K562 (cell line): ENCODE results near the gene LTBP1. TPM values are rescaled to one million over a fixed set of nuclear protein-coding genes. Genes with fewer than 3 reads are reported as not detected.

Experiments
- BACH1 ChIP-seq: fragments of 200-800 bp; sonication (Bioruptor generic); IDR thresholded peaks from 2 replicates; pipeline ENCODE4 v1.6.1; 2016; ENCODE audit warnings: missing genetic modification characterization, missing compliant biosample characterization
- BCL6 ChIP-seq: fragments of 250-450 bp; sonication (Bioruptor Pico); IDR thresholded peaks from 2 replicates; pipeline ENCODE4 v1.4.0; 2020
- CBX8 ChIP-seq: fragments of 200-600 bp; sonication (generic); IDR thresholded peaks from 2 replicates; pipeline ENCODE4 v1.6.1; 2012; ENCODE audit warnings: borderline replicate concordance, mixed run types, low read depth, mild to moderate bottlenecking, moderate library complexity, mixed read lengths, low read length, control low read depth, inconsistent platforms; ENCODE audit not compliant: poor library complexity, severe bottlenecking; ENCODE audit errors: extremely low read depth
- CREBBP ChIP-seq: IDR thresholded peaks from one replicate; pipeline ENCODE4 v1.6.1; 2012; ENCODE audit warnings: low read depth, mild to moderate bottlenecking, control low read depth, inconsistent platforms, low read length
- HLTF ChIP-seq: fragments of 450-650 bp; IDR thresholded peaks from 2 replicates; pipeline ENCODE4 v1.6.1; 2016
- ILF3 ChIP-seq: fragments of 450-650 bp; IDR thresholded peaks from 2 replicates; pipeline ENCODE4 v1.6.1; 2018; ENCODE audit warnings: antibody characterized with exemption, mild to moderate bottlenecking, moderate library complexity, borderline replicate concordance
- KDM5B ChIP-seq: fragments of 200-600 bp; sonication (generic); IDR thresholded peaks from 2 replicates; pipeline ENCODE4 v1.6.1; 2012; ENCODE audit warnings: low read depth, mild to moderate bottlenecking, moderate library complexity, low read length, control low read depth, inconsistent platforms; ENCODE audit not compliant: insufficient replicate concordance
- NFXL1 ChIP-seq: fragments of 450-650 bp; formaldehyde crosslinking; IDR thresholded peaks from 2 replicates; pipeline ENCODE4 v1.4.0; 2021; ENCODE audit warnings: mild to moderate bottlenecking
- RAD21 ChIP-seq, 2 experiments: fragments of 250-450 bp in 1 of 2; fragments of 450-650 bp in 1 of 2; sonication (Bioruptor Pico) in 1 of 2; formaldehyde crosslinking in 1 of 2; IDR thresholded peaks in 1 of 2; conservative IDR thresholded peaks in 1 of 2; 2 replicates each; pipeline versions ENCODE4 v1.4.0 to v1.8.0; 2020 to 2022; ENCODE audit warnings: mild to moderate bottlenecking in 2 of 2, moderate library complexity in 1 of 2
- RBM17 ChIP-seq: fragments of 200-400 bp; formaldehyde crosslinking; IDR thresholded peaks from 2 replicates; pipeline ENCODE4 v1.6.1; 2017; ENCODE audit warnings: low read depth, mild to moderate bottlenecking, low read length, borderline replicate concordance
- RBM22 ChIP-seq: fragments of 200-400 bp; formaldehyde crosslinking; IDR thresholded peaks from 2 replicates; pipeline ENCODE4 v1.6.1; 2018; ENCODE audit warnings: low read length, low read depth; ENCODE audit not compliant: poor library complexity, severe bottlenecking
- RFX7 ChIP-seq: fragments of 250-450 bp; sonication (Bioruptor Pico); IDR thresholded peaks from 2 replicates; pipeline ENCODE4 v1.5.1; 2021; ENCODE audit warnings: mild to moderate bottlenecking
- SLC30A9 ChIP-seq: fragments of 250-450 bp; sonication (Bioruptor Pico); IDR thresholded peaks from 2 replicates; pipeline ENCODE4 v1.8.0; 2022; ENCODE audit warnings: mild to moderate bottlenecking, moderate library complexity
- SP1 ChIP-seq: sonication (generic); formaldehyde crosslinking; IDR thresholded peaks from 2 replicates; pipeline ENCODE4 v1.8.1; 2022; ENCODE audit warnings: mild to moderate bottlenecking, missing genetic modification reagents
- ZKSCAN3 ChIP-seq: fragments of 250-450 bp; sonication (Bioruptor Pico); IDR thresholded peaks from 2 replicates; pipeline ENCODE4 v1.4.0; 2020
- ZNF124 ChIP-seq: sonication (generic); formaldehyde crosslinking; IDR thresholded peaks from 2 replicates; pipeline ENCODE4 v1.8.1; 2022; ENCODE audit warnings: missing genetic modification reagents
- ZNF3 ChIP-seq: fragments of 250-450 bp; sonication (Bioruptor Pico); IDR thresholded peaks from 2 replicates; pipeline ENCODE4 v1.5.0; 2021; ENCODE audit warnings: mild to moderate bottlenecking, moderate library complexity
- ZNF324 ChIP-seq: fragments of 250-450 bp; sonication (Bioruptor Pico); IDR thresholded peaks from 2 replicates; pipeline ENCODE4 v1.4.0; 2020; ENCODE audit warnings: mild to moderate bottlenecking
- ZNF431 ChIP-seq: sonication (generic); formaldehyde crosslinking; IDR thresholded peaks from 2 replicates; pipeline ENCODE4 v1.8.0; 2022; ENCODE audit warnings: mild to moderate bottlenecking, missing genetic modification reagents
- ZNF75A ChIP-seq: fragments of 450-650 bp; formaldehyde crosslinking; IDR thresholded peaks from 2 replicates; pipeline ENCODE4 v1.4.0; 2020; ENCODE audit warnings: mild to moderate bottlenecking
- polyA plus RNA-seq, 8 experiments: library from polyadenylated mRNA; depleted of rRNA in 4 of 8; stranded (reverse) in 5 of 8; unstranded in 3 of 8; fragments of >200 nt; fragmentation: Nextera tagmentation in 2 of 8; fragmentation: Illumina TruSeq in 1 of 8; extraction: Ambion mirVana in 2 of 8; extraction: Trizol in 1 of 8; gene quantifications; 2 replicates each; pipeline versions ENCODE4 v1.2.1 to v1.2.3, GENCODE V29; 2011 to 2014; ENCODE audit warnings: inconsistent platforms in 1 of 8, missing spikeins in 1 of 8
- total RNA-seq, 7 experiments: library from RNA; depleted of rRNA in 6 of 7; stranded (reverse); fragments of >200 nt in 6 of 7; fragmentation: Illumina TruSeq in 2 of 7; extraction: Trizol in 2 of 7; gene quantifications; 2 replicates each; pipeline versions ENCODE4 v1.2.1 to v1.2.3, GENCODE V29; 2011 to 2021; ENCODE audit warnings: low replicate concordance in 1 of 7
- TF ChIP-seq, protein P1 (sequence below): sonication (generic); formaldehyde crosslinking; IDR thresholded peaks from 2 replicates; pipeline ENCODE4 v1.8.0; 2023; ENCODE audit warnings: missing genetic modification reagents, mild to moderate bottlenecking, borderline replicate concordance
- TF ChIP-seq, protein P2 (sequence below): fragments of 250-450 bp; sonication (Bioruptor Pico); IDR thresholded peaks from 2 replicates; pipeline ENCODE4 v1.5.0; 2021

Gene LTBP1
- total and polyA plus RNA-seq, 9 of the 15 experiments (the other 6 are each of a cell fraction or from before 2014, with no cell fraction given) = 3.6 to 16.4 (median 8.5) TPM

- TF ChIP-seq, protein P1, sequence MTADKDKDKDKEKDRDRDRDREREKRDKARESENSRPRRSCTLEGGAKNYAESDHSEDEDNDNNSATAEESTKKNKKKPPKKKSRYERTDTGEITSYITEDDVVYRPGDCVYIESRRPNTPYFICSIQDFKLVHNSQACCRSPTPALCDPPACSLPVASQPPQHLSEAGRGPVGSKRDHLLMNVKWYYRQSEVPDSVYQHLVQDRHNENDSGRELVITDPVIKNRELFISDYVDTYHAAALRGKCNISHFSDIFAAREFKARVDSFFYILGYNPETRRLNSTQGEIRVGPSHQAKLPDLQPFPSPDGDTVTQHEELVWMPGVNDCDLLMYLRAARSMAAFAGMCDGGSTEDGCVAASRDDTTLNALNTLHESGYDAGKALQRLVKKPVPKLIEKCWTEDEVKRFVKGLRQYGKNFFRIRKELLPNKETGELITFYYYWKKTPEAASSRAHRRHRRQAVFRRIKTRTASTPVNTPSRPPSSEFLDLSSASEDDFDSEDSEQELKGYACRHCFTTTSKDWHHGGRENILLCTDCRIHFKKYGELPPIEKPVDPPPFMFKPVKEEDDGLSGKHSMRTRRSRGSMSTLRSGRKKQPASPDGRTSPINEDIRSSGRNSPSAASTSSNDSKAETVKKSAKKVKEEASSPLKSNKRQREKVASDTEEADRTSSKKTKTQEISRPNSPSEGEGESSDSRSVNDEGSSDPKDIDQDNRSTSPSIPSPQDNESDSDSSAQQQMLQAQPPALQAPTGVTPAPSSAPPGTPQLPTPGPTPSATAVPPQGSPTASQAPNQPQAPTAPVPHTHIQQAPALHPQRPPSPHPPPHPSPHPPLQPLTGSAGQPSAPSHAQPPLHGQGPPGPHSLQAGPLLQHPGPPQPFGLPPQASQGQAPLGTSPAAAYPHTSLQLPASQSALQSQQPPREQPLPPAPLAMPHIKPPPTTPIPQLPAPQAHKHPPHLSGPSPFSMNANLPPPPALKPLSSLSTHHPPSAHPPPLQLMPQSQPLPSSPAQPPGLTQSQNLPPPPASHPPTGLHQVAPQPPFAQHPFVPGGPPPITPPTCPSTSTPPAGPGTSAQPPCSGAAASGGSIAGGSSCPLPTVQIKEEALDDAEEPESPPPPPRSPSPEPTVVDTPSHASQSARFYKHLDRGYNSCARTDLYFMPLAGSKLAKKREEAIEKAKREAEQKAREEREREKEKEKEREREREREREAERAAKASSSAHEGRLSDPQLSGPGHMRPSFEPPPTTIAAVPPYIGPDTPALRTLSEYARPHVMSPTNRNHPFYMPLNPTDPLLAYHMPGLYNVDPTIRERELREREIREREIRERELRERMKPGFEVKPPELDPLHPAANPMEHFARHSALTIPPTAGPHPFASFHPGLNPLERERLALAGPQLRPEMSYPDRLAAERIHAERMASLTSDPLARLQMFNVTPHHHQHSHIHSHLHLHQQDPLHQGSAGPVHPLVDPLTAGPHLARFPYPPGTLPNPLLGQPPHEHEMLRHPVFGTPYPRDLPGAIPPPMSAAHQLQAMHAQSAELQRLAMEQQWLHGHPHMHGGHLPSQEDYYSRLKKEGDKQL (CRISPR knock-in tag) = no peak; the same call in 1 of the 2 replicates
- no peak for TF ChIP-seq CBX8
- no peak for TF ChIP-seq BCL6 (CRISPR knock-in tag)
- no peak for TF ChIP-seq RFX7
- TF ChIP-seq NFXL1 (CRISPR knock-in tag) = no peak
- no peak for TF ChIP-seq ZNF124 (CRISPR knock-in tag)
- TF ChIP-seq KDM5B = no peak
- TF ChIP-seq ZNF431 (CRISPR knock-in tag) = no peak; the same call in 1 of the 2 replicates
- no peak for TF ChIP-seq SLC30A9 (CRISPR knock-in tag)
- TF ChIP-seq, protein P2, sequence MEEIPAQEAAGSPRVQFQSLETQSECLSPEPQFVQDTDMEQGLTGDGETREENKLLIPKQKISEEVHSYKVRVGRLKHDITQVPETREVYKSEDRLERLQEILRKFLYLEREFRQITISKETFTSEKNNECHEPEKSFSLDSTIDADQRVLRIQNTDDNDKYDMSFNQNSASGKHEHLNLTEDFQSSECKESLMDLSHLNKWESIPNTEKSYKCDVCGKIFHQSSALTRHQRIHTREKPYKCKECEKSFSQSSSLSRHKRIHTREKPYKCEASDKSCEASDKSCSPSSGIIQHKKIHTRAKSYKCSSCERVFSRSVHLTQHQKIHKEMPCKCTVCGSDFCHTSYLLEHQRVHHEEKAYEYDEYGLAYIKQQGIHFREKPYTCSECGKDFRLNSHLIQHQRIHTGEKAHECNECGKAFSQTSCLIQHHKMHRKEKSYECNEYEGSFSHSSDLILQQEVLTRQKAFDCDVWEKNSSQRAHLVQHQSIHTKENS (CRISPR knock-in tag) = no peak
- no peak for TF ChIP-seq HLTF
- no peak; a peak in 2 of 4 replicates for TF ChIP-seq RAD21 (CRISPR knock-in tag; conservative IDR thresholded peaks at IDR 0.05 in 1 of 2, IDR thresholded peaks at IDR 0.05 in 1 of 2)
- TF ChIP-seq ZNF324 (CRISPR knock-in tag) = no peak
- TF ChIP-seq ZNF3 (CRISPR knock-in tag) = no peak
- no peak for TF ChIP-seq CREBBP
- TF ChIP-seq RBM17 = no peak
- peak; percentile 80; the same call in 1 of the 2 replicates for TF ChIP-seq BACH1 (tag)
- no peak; the same call in 1 of the 2 replicates for TF ChIP-seq ZKSCAN3 (CRISPR knock-in tag)
- peak; percentile 58; the same call in 1 of the 2 replicates for TF ChIP-seq ZNF75A
- no peak for TF ChIP-seq RBM22
- TF ChIP-seq SP1 (CRISPR knock-in tag) = peak; percentile 85
- TF ChIP-seq ILF3 = no peak
These were observed 162.0 kb downstream of the LTBP1 start (continued) for GRCh38 chr2:33108483-33109443.
